Colonic mucosa (tissue), 4 donors: Measurements from ENCODE around the gene ARPC5. TPM values are rescaled to one million over a fixed set of nuclear protein-coding genes. Genes with fewer than 3 reads are reported as not detected.
"Not testable (repeated sequence)": the region's sequence is repeated elsewhere in the genome, so short reads cannot be mapped to it uniquely, and the experiment has no call there.

ENCODE experiments used
- DNase-seq: peaks from one replicate; pipeline ENCODE4 v3.0.0-alpha.2; 2020
- H3K27ac ChIP-seq: fragments of 200-600 bp; one replicate; pipeline ENCODE4 v1.8.0; 2021
- H3K27me3 ChIP-seq: fragments of 200-600 bp; one replicate; pipeline ENCODE4 v1.8.0; 2021
- H3K36me3 ChIP-seq: fragments of 200-600 bp; one replicate; pipeline ENCODE4 v1.8.0; 2021
- H3K4me1 ChIP-seq: fragments of 200-600 bp; one replicate; pipeline ENCODE4 v1.8.0; 2021; ENCODE audit warnings: mild to moderate bottlenecking
- H3K4me3 ChIP-seq: fragments of 200-600 bp; one replicate; pipeline ENCODE4 v1.8.0; 2021
- H3K9ac ChIP-seq, 2 donors: one replicate each; pipeline ENCODE4 v1.7.0; 2013; ENCODE audit warnings: control low read depth in 2 of 2, low read depth in 2 of 2, low read length in 2 of 2
- H3K9me3 ChIP-seq: fragments of 200-600 bp; one replicate; pipeline ENCODE4 v1.8.0; 2021
- intact Hi-C: fragments of 100-400 bp; cut with DNase I; formaldehyde crosslinking; loops from one replicate; pipeline ENCODE4 v1.14.1; 2022
- total RNA-seq, 2 donors: library from RNA; stranded (reverse); fragmentation: NEBNext Ultra II Directional in 1 of 2; extraction: Animal tissue kit (Norgen Biotek cat#: 25700) in 1 of 2; gene quantifications; one replicate each; pipeline ENCODE4 v1.2.1, GENCODE V29; 2021
- TF ChIP-seq, protein P1 (sequence below): fragments of 200-600 bp; IDR thresholded peaks from one replicate; pipeline ENCODE4 v1.8.0; 2022; ENCODE audit warnings: antibody characterized with exemption, mild to moderate bottlenecking
- donor health status: healthy.
- donor health status: DM: no; HTN: no; CAD: no.
- donor health status: DM: no; HTN: no; CAD: no.

Gene ARPC5
- 100 to 1,000 TPM; 147 to 189 TPM for total RNA-seq

DNA sequence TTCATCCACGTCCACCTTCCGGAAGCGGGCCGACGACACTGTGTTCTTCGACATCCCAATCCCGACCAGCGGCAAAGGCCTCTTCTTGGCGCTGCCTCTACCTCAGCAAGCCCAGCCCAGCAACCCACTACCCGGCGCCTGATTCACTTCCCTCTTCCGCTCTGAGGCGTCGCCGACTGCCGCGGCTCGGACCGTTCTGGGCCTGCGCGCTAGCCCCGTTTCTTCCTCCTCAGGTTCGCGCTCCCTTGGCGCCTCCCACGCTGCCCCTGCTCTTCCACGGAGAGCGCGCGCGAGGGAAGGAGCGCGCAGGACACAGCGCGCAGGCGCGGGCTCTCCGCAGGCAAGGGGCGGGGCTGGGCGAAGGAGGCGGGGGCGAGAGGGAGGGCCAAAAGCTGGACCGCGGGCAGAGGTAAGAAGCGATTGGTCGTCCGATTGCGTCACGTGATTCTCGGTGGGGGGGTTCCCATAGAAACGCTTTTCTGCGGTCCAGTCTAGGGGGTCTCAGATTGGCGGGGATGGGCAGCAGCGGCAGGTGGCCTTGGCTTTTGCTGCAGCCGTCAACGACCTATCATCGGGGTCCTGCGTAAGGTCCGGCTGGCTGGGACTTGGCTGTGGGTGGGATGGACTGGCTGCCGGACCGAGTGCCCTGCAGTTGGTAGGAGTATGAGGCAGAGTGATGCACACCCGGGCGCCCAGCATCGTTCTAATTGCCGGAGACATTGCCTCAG, at the start of gene ARPC5:
Gene ARPC5, minus strand, starts transcription at position 178 of the 728 bp plus-strand sequence. Its CDS starts 124 bp downstream, at position 54.
- H3K9me3 ChIP-seq: no peaks in the 10 kb centered on the region
- H3K4me1 ChIP-seq: peaks cover 15% of the 10 kb centered on the region
- H3K27me3 ChIP-seq: no peaks in the 10 kb centered on the region
- H3K36me3 ChIP-seq: no peaks in the 10 kb centered on the region
- H3K27ac ChIP-seq: peak within 1 kb of the TSS; percentile 98
- peak; percentile 98 for DNase-seq
- peak within 1 kb of the TSS; percentile 87 to 89 for H3K9ac ChIP-seq
- H3K4me3 ChIP-seq: peak within 1 kb of the TSS; percentile 77
- intact Hi-C loops: no loop called here
- TF ChIP-seq, protein P1, sequence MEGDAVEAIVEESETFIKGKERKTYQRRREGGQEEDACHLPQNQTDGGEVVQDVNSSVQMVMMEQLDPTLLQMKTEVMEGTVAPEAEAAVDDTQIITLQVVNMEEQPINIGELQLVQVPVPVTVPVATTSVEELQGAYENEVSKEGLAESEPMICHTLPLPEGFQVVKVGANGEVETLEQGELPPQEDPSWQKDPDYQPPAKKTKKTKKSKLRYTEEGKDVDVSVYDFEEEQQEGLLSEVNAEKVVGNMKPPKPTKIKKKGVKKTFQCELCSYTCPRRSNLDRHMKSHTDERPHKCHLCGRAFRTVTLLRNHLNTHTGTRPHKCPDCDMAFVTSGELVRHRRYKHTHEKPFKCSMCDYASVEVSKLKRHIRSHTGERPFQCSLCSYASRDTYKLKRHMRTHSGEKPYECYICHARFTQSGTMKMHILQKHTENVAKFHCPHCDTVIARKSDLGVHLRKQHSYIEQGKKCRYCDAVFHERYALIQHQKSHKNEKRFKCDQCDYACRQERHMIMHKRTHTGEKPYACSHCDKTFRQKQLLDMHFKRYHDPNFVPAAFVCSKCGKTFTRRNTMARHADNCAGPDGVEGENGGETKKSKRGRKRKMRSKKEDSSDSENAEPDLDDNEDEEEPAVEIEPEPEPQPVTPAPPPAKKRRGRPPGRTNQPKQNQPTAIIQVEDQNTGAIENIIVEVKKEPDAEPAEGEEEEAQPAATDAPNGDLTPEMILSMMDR: no peak

DNA sequence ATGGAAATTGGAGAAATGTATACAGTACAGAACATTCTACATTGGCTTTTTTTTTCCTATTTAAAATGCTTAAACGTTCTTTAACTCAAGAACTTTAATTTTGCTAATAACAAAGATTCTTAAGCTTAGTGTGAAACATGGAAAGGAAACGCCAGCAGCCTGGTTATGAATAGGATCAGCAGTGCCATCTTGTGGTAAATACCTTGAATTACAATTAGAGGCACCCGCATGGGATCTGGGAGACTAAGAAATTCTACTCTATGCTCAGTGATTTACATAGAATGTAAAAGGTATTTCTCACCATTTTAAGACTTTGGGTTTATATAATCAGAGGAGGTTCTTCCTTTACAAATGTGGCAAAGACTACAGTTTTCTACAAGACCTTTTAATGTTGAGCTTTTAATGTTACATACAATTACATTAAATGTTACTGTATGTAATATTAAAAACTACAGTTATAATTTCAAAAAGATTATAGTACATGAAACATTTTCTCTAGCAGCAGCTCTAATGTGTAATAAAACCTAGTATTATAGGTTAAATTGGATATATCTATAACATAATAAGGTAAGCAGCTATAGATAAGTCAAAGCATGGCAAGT, 49.6 kb upstream of the ARPC5 start:
- intact Hi-C loops: loop anchor here (5.0 to 10.0 kb wide), 2 partner anchors 33 to 230 kb away; partner anchors contain the start of gene APOBEC4
- TF ChIP-seq, protein P1: peak; percentile 85
- no peaks in the 10 kb centered on the region for H3K27me3 ChIP-seq
- no peak overlapping the region for H3K4me3 ChIP-seq
- no peaks in the 10 kb centered on the region for H3K9me3 ChIP-seq
- no peak overlapping the region for H3K27ac ChIP-seq
- no peak for DNase-seq
- no peak overlapping the region for H3K9ac ChIP-seq
- H3K4me1 ChIP-seq: no peaks in the 10 kb centered on the region
- H3K36me3 ChIP-seq: no peaks in the 10 kb centered on the region

DNA sequence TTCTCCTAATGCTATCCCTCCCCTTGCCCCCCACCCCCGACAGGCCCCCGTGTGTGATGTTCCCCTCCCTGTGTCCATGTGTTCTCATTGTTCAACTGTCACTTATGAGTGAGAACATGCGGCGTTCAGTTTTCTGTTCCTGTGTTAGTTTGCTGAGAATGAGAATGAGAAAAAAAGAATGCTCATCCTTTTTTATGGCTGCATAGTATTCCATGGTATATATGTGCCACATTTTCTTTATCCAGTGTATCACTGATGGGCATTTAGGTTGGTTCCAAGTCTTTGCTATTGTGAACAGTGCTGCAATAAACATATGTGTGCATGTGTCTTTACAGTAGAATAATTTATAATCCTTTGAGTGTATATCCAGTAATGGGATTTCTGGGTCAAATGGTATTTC, 43.8 kb upstream of the ARPC5 start:
- H3K27me3 ChIP-seq, H3K36me3 ChIP-seq, H3K4me3 ChIP-seq, H3K9me3 ChIP-seq, H3K27ac ChIP-seq, H3K9ac ChIP-seq, intact Hi-C loops, H3K4me1 ChIP-seq, DNase-seq: not testable (repeated sequence)

DNA sequence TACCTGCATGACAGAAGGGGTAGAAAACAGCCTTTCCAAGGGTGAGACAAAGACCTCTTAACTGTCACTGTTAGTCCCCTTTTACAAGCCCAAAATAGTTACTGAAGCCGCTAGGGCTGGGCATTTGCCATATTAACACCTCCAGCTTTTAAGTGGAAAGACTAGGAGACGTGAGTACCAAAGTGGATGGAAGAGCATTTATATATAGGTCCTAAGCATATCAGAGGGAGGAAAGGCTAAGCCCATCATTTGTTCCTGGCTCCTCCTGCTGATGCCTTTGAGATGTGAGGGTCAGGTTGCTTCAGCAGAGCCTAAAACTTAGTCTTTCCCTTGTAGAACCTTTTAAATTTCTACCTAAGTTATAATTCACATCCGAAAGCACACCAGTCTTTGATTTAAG, 43.2 kb upstream of the ARPC5 start:
- Histone ChIP-seq H3K9ac (no peak overlapping the region), H3K4me1 (no peaks in the 10 kb centered on the region), H3K27ac (no peak overlapping the region), H3K36me3 (no peaks in the 10 kb centered on the region), H3K4me3 (no peak overlapping the region), H3K27me3 (no peaks in the 10 kb centered on the region), H3K9me3 (no peaks in the 10 kb centered on the region)
- TF ChIP-seq, protein P1: no peak
- intact Hi-C loops: no loop called here
- DNase-seq: no peak

DNA sequence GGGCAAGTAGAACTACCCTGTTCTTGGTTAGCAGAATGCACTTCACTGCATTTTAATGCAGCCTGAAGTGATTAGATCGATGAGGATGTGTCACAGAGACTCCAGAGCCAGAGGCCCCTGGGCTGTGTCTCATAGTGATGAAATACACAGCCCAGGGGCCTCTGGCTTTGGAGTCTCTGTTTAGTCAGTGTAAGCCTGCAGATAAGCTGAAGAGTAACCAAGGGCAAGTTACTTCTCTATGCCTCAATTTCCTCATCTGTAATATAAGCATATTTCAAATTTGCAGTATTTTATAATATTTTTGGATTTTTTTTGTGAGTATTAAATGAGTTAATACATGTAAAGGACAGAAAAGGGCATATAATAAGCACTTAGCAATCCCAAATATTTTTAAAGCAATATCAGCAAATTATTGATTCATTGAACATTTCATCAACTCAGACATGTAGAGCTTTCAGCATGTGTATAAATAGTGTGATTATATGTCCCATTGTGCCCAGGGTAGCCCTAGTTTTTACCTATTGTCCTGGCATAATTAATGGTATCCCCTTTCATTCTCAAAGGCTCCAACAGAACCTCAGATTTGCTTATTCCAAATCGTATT, 41.1 kb upstream of the ARPC5 start:
- no peaks in the 10 kb centered on the region for H3K36me3 ChIP-seq
- TF ChIP-seq, protein P1: no peak
- H3K27ac ChIP-seq: no peak overlapping the region
- DNase-seq: no peak
- H3K4me3 ChIP-seq: no peak overlapping the region
- H3K27me3 ChIP-seq: no peaks in the 10 kb centered on the region
- H3K4me1 ChIP-seq: no peaks in the 10 kb centered on the region
- no peak overlapping the region for H3K9ac ChIP-seq
- intact Hi-C loops: no loop called here
- no peaks in the 10 kb centered on the region for H3K9me3 ChIP-seq
